Superior temporal gyrus (tissue), 1 donor: ENCODE results near the gene ATP6V0B.
A peak's percentile ranks its signal among the peaks of the same experiment; 100 is the strongest.

Source experiments
- DNase-seq: peaks from one replicate; pipeline ENCODE4 v3.0.0-alpha.2; 2016; ENCODE audit errors: extremely low spot score

Gene ATP6V0B

DNA sequence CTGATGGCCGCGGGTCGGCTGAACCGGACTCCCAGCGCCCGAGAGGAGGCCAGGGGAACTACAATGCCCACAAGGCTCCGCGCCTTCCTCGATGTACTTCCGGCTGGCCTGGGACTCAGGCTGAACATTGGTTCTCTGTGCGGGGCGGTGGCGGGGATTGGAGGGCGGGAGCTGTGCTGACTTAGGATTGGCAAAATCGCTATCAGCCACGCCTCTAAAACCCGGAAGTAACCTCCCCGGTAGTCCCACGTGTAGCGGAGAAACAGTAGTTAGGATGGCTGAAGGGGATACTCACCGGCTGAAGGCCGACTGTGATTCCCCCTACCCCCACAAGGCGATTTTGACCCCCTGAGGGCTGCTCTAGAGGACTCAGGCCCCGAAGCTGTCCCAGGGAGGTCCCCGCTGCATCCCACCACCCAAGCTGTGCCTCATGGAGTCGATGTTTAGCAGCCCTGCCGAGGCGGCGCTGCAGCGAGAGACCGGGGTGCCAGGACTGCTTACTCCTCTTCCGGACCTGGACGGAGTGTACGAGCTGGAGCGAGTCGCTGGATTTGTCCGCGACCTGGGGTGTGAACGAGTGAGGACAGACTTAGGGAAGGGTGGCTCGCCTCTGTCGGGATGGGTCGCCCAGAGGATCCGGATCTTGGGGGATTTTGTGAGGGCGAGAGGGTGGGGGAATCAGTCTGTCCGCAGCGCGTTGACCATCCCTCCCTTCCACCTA is 4.9 kb upstream of the ATP6V0B start, which contains the start of gene DPH2:
DPH2 (plus strand) TSS at position 265 of the 721 bp plus-strand sequence; CDS start at position 431, 166 bp downstream.
- DNase-seq: peak; percentile 98

- DNase-seq: no peak
These were observed 4.3 kb upstream of the ATP6V0B start for GRCh38 chr1:43970502-43970901.

GRCh38 chr1:43970911-43971310 is 3.8 kb upstream of the ATP6V0B start:
- DNase-seq: no peak

DNA sequence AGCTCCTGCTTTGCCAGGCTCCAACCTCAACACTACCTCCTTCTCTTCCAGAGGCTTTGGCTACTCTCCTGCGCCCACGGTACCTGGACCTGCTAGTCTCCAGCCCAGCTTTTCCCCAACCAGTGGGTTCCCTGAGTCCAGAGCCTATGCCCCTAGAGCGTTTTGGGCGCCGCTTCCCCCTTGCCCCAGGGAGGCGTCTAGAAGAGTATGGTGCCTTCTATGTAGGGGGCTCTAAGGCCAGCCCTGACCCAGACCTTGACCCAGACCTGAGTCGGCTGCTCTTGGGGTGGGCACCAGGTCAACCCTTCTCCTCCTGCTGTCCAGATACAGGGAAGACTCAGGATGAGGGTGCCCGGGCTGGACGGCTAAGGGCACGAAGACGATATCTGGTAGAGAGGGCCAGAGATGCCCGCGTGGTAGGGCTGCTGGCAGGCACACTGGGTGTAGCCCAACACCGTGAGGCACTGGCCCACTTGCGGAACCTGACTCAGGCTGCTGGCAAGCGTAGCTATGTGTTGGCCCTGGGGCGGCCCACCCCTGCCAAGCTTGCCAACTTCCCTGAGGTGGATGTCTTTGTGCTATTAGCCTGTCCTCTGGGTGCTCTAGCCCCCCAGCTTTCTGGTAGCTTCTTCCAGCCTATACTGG is 3.3 kb upstream of the ATP6V0B start:
- no peak for DNase-seq

DNA sequence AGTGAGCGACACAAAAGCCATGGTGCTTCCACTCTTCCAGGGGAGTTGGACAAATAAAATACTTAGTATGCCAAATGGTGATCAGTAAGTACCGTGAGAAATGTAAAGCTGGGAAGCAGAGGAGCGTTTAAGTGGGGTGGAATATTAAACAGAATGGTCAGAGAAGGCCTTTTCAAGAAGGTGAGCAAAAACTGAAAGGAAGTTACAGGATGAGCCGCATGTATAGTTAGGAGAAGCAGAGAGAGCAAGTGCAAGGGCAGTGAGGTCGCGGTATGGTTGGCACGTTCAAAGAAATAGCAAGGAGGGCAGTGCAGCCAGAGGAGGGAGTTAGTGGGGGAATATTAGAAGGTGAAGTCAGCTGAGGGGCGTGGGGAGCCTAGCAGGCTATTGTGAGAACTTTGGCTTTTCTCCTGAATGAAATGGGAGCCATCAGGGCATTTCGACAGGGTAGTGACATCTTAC is 748 bp upstream of the ATP6V0B start:
- no peak for DNase-seq

- DNase-seq: no peak
These were observed 645 bp downstream of the ATP6V0B start for GRCh38 chr1:43975249-43975961.

GRCh38 chr1:43976045-43976444 is 1.3 kb downstream of the ATP6V0B start:
- DNase-seq: no peak

- no peak for DNase-seq
These were observed 2.1 kb downstream of the ATP6V0B start for GRCh38 chr1:43976890-43977289.

DNA sequence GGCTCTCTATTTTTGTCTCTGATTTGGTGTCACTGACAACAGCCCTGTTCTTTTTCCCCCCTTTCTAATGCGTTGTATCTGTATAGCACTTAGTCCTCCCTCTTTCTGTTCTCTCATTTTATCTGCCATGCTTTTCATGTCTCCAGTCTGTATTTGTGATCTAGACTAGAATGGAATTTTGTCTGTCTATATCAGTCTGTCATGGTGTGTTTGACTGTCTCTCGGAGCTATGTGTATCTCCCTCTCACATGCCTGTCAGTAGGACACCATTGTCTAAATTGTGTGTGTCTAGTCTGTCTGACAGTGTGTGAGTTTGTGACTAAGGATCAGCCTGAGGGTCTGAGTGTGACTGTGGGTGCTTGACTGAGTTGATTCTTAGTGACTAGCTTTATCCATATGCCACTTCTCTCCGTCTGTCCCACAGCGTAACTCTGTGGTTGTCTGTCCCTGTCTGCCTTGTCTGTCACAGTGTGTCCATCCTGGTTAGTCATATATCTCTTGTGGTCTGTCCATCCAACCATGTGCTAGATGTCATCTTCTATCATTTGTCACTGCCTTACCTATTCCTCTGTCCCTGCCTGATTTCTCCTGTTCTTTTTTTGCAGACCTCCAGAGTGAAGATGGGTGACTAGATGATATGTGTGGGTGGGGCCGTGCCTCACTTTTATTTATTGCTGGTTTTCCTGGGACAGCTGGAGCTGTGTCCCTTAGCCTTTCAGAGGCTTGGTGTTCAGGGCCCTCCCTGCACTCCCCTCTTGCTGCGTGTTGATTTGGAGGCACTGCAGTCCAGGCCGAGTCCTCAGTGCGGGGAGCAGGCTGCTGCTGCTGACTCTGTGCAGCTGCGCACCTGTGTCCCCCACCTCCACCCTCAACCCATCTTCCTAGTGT is 2.9 kb downstream of the ATP6V0B start:
- DNase-seq: no peak

DNA sequence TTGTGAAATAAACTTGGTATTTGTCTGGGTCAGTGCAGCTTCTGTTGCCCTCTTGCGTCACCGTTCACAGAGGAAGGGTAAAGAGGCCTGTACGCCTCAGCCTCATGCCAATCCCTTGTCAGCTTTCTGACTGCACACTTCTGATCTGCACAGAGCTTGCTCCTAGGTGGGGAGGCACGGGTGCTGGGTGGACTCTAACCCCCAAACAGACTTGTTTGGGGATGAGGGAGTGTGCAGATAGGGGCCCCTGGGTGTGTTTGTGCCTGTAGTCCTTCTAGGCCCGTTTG is 3.4 kb downstream of the ATP6V0B start:
- DNase-seq: no peak

DNA sequence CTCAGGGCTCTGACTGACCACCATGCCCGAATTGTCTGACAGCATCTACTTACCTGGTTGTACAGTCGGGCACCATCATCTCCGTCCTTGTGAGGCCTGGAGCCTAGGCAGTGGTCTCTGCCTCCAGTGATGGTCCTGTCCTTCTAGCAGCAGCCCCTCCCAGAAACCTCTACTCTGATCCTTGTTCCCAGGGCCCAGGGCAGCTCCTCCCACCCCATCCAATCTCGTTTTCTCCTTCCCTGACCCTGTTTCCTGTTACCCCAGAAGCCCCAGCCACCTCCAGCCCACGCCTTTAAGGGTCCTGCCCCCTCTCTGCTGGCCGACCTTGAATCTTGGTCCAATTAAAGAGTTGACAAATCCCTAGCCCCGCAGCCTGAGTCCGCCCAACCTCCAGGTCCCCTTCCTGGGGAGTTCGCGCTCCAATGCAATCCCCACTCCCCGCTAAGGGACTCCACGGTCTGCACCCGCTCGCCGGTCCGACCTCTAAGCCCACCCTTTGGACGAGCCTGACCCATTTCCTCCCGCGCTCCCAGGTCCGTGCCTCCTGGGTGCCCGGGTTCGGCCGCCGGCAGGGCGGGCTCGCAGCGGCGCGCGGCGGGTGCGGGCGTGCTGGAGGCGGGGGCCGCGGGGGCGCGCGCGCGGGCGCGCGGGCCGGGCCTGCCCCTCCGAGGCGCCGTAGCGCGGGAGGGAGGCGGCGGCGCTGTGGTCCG is 3.9 kb downstream of the ATP6V0B start, which contains the start of gene B4GALT2:
B4GALT2 (plus strand) TSS at position 660 of the 710 bp plus-strand sequence. CDS start 1,951 bp downstream, outside the sequence.
- no peak for DNase-seq

GRCh38 chr1:43979261-43979527 is 4.4 kb downstream of the ATP6V0B start:
- DNase-seq: no peak

DNA sequence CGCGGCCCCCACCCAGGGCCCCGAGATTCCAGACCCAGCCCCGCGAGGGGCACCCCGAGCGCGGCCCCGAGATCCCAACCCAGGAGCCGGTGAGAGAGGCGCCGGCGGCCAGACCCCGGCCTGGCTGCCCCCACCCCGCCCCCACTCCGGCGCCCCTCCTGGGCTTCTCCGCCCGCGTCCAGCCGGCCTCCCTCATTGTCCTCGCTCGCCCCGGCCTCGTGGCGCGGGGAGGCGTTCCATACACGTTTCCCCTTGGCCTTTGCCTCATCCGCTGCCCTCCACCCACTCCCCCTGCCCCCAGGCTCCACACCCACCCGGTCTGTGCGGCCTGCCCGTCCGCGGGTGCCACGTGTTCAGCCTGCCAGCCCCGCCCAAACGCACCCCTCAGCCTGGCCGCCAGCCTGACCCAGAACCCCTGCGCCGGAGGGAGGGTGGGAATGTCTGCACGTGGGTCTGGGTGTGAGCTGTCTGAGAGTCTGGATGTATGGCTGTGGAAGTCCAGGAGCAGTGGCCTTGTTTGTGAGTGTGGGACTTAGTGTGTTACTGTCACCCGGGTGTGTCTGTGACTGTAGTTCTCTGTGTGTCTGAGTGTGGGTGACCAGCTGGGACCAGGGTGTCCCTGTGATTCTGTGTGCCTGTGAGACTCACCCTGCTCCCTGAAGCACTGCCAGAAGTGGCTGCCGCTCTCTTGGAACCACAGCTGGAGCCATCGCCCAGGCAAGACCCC is 4.9 kb downstream of the ATP6V0B start:
- DNase-seq: no peak

DNA sequence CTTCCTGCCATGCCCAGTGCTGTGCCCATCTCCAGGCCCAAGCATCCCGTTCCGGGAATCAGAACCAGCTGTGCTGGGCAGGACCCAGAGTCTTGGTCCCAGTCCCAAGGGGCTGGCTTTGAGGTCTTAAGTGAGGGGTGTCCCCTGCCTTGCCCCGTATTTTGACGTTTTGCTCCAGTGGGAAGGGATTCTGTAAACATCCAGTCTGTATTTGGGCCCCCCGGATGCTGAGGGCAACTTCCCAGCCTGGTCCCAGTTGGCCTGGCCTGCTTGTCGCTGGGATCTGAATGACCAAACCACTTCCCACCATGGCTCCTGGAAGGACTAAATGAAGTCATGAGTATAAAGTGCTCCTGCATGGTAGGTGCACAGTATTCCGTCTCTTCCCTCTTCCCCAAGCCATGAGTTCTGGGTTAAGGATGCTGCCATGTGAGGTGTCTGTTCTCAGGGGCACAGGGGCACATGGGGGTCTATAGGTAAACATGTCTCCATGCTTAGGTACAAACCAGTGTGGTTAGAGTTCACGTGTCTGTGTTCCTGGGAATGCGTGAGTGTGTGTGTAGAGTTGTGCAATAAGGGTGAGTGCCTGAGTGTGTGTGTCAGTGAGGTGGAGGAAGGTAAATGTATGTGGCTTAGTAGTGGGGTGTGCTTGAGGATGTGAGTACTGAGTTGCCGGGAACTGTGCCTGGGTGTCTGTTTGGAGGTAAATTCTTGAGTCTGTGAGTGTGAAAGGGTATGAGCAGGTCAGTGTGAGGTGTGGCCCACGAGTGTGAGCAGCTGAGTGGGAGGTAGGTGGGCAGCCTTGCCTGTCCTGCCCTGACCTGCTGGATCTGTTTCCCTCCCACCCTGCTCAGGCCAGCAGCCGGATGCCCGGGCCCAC is 5.7 kb downstream of the ATP6V0B start:
- DNase-seq: no peak

DNA sequence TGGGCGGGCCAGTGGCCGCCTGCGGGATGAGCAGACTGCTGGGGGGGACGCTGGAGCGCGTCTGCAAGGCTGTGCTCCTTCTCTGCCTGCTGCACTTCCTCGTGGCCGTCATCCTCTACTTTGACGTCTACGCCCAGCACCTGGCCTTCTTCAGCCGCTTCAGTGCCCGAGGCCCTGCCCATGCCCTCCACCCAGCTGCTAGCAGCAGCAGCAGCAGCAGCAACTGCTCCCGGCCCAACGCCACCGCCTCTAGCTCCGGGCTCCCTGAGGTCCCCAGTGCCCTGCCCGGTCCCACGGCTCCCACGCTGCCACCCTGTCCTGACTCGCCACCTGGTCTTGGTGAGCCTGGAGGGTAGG is 6.4 kb downstream of the ATP6V0B start:
- DNase-seq: no peak

DNA sequence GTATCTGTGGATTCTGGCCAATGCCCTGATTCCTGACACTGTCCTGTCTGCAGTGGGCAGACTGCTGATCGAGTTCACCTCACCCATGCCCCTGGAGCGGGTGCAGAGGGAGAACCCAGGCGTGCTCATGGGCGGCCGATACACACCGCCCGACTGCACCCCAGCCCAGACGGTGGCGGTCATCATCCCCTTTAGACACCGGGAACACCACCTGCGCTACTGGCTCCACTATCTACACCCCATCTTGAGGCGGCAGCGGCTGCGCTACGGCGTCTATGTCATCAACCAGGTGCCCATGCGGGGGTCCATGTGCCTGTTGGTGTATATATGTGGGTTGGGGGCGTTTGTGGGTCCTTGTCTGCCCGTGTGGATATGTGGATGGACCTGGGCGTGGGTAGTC is 6.9 kb downstream of the ATP6V0B start:
- DNase-seq: no peak

- DNase-seq: no peak
These were observed 7.5 kb downstream of the ATP6V0B start for GRCh38 chr1:43982241-43982640.

GRCh38 chr1:43982808-43983207 is 8.0 kb downstream of the ATP6V0B start:
- no peak for DNase-seq

DNA sequence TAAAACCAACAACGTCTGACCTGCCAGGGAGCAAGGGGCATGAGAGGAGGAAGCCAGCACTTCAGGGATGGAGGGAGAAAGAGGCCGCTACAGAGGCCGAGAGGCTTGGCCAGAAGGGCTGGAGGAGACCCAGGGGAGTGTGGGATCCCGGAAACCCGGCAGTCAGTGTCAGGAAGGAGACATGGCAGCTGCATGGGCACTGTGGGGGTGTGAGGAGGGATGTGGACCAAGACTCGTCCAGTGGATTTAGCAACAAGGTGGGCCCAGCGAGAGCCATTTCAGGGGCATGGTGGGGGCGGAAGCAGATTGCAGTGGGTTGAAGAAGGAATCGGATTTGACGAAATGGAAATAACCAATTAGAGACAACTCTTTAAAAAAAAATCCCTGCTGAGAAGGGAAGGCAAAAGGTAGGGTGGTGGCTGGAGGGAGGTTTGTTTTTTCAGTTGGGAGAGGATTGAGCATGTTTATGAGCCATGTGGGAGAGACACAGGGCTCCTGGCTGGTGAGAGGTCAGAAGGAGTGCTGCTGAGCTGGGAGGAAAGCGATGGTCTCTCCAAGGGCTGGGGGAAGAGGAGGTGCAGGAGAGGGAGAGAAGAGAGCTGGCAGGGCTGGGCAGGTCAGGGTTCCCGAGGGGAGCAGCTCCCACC is 8.6 kb downstream of the ATP6V0B start:
- no peak for DNase-seq
